ENCODE results near the gene CLDN6. TPM values are rescaled to one million over a fixed set of nuclear protein-coding genes. Genes with fewer than 3 reads are reported as not detected.

CLDN6 gene
- total and polyA plus RNA-seq, 9 donors: 1.8 TPM; not detected in 8

DNA sequence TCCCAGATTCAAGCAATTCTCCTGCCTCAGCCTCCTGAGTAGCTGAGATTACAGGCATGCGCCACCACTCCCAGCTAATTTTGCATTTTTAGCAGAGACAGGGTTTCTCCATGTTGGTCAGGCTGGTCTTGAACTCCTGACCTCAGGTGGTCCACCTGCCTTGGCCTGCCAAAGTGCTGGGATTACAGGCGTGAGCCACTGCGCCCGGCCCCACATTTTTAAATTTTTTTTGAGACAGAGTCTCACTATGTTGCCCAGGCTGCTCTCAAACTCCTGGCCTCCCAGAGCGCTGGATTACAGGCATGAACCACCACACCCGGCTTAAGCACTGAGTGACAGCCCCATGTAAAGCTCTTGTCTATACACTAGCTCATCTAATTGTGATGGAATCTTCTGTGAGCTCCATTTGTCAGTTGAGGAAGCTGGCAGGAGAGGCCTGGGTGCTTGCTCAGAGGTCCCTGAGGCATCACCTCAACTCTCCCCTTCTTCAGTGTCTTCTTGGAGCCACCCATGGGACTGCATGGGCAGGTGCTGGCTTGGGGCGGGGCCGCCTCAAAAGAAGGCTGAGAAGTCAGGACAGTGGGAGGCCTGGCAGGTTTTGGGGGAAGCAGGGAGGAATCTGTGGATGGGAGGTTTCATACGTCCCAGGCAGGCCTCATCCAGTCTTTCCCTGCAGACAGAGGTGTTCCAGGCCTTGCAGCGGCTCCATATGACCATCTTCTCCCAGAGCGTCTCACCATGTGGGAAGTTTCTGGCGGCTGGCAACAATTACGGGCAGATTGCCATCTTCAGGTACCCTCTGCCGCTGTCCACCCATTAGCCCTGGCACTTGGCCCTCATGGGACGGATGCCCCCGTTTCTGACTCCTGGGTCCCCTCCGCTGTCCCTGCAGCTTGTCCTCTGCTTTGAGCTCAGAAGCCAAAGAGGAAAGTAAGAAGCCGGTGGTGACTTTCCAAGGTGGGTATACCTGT is 7.3 kb upstream of the CLDN6 start:
- Histone ChIP-seq H3K27ac (no peak overlapping the region), H3K4me3 (no peak overlapping the region), H3K27me3 (peaks cover 2% of the 10 kb centered on the region), H3K36me3 (no peaks in the 10 kb centered on the region), H3K9me3 (no peaks in the 10 kb centered on the region), H3K4me1 (ENCODE audit: insufficient read depth) (peaks cover 19% of the 10 kb centered on the region)
- peak in 3 of 5 donors; percentile 21 to 58 (median 40) for DNase-seq
- TF ChIP-seq POLR2A (IDR thresholded peaks at IDR 0.05) (no peak), EP300 (IDR thresholded peaks at IDR 0.05) (no peak)
- TF ChIP-seq, protein P1, sequence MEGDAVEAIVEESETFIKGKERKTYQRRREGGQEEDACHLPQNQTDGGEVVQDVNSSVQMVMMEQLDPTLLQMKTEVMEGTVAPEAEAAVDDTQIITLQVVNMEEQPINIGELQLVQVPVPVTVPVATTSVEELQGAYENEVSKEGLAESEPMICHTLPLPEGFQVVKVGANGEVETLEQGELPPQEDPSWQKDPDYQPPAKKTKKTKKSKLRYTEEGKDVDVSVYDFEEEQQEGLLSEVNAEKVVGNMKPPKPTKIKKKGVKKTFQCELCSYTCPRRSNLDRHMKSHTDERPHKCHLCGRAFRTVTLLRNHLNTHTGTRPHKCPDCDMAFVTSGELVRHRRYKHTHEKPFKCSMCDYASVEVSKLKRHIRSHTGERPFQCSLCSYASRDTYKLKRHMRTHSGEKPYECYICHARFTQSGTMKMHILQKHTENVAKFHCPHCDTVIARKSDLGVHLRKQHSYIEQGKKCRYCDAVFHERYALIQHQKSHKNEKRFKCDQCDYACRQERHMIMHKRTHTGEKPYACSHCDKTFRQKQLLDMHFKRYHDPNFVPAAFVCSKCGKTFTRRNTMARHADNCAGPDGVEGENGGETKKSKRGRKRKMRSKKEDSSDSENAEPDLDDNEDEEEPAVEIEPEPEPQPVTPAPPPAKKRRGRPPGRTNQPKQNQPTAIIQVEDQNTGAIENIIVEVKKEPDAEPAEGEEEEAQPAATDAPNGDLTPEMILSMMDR (IDR thresholded peaks at IDR 0.05): no peak
- 88 to 94% (median 92%) methylated on average over 18 of the region's 18 CpGs for WGBS, 3 donors
- intact Hi-C loops (cut with DNase I): loop anchor here in 1 of 4 donors (10.0 kb wide), 1 partner anchor 259 kb away; the partner anchor contains the start of gene ZNF263

DNA sequence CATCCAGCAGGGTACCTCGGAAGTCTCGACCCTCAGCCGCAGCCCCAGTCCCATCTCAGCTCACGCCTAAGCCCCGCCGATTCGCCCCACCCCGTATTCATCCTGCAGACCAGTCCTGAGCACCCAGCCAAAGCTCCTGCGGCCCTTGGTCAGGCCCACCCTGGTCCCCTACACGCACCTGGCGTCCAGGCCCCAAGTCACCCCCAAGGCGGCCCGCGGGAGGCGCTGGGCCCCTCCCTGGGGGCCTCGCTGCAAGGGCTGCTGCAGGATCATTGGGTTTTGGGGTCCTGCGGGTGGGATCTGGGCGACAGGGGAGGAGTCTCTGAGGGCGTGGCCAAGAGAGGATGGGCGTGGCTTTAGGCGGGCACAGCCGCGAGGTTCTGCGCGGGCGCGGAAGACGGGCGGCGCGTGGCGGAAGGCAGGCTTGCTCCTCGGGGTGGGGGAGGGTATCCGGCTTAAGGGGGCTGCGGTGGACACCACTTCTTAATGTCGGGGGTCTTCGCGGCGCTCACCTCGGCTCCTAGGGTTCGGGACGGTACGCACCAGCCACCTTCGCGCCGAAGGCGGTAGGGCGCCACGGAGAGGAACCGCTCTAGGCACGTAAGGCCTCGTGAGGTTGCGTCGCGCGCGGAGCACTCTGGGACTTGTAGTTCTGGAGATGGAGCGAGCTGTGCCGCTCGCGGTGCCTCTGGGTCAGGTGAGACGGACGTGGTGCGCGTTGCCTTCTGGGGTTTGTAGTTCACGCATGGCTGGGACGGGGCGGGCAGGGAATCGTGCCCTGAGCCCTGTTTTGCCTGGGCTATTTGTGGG is 5.9 kb upstream of the CLDN6 start, which contains the start of the genes HCFC1R1 and THOC6:
Gene HCFC1R1 (minus strand): TSS at position 274 of the 810 bp plus-strand sequence. CDS start 1 bp downstream, at position 273.
Gene THOC6 (plus strand): TSS at position 367 of the 810 bp plus-strand sequence. CDS start 292 bp downstream, at position 659.
- Histone ChIP-seq H3K9me3 (no peaks in the 10 kb centered on the region), H3K27ac (peak within 1 kb of the TSS; percentile 91 to 92), H3K27me3 (no peaks in the 10 kb centered on the region), H3K4me3 (peak within 1 kb of the TSS; percentile 76), H3K4me1 (ENCODE audit: insufficient read depth) (peaks cover 21% of the 10 kb centered on the region), H3K36me3 (no peaks in the 10 kb centered on the region)
- TF ChIP-seq, protein P1 (IDR thresholded peaks at IDR 0.05): peak in 1 of 3 donors; percentile 18
- TF ChIP-seq POLR2A (IDR thresholded peaks at IDR 0.05) (peak; percentile 62), EP300 (IDR thresholded peaks at IDR 0.05) (no peak)
- DNase-seq: peak; percentile 94 to 97 (median 95)
- intact Hi-C loops (cut with DNase I): loop anchor here in 1 of 4 donors (10.0 kb wide), 1 partner anchor 261 kb away; the partner anchor contains the start of gene ZNF263
- WGBS, 3 donors: 0 to 1% (median 0%) methylated on average over 49 to 69 of the region's 69 CpGs

DNA sequence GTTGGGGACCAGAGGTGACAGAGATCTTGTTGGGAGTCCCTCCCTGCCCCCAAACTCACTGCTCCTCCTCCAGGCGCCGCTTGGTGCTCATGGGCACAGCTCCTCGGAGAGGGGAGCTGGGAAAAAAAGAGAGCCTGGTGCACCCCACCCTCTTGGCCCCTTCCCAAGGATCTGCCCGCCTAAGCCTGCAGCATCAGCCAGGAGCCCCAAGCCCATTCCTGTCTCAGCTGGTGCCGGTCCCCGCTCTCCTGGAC is 5.4 kb upstream of the CLDN6 start:
- Histone ChIP-seq H3K4me3 (peak overlapping the region; percentile 76), H3K27ac (peak overlapping the region; percentile 91 to 92), H3K9me3 (no peaks in the 10 kb centered on the region), H3K36me3 (no peaks in the 10 kb centered on the region), H3K4me1 (ENCODE audit: insufficient read depth) (peaks cover 21% of the 10 kb centered on the region), H3K27me3 (no peaks in the 10 kb centered on the region)
- 9 to 19% (median 10%) methylated on average over 6 of the region's 6 CpGs for WGBS, 3 donors
- no peak for TF ChIP-seq EP300 (IDR thresholded peaks at IDR 0.05)
- TF ChIP-seq POLR2A (IDR thresholded peaks at IDR 0.05): no peak
- TF ChIP-seq, protein P1 (IDR thresholded peaks at IDR 0.05): no peak
- peak in 2 of 5 donors; percentile 58 to 60 for DNase-seq
- intact Hi-C loops (cut with DNase I): loop anchor here in 1 of 4 donors (10.0 kb wide), 1 partner anchor 261 kb away; the partner anchor contains the start of gene ZNF263

All from ovary (tissue), 9 donors.